Transverse colon (tissue), 3 donors: ENCODE results near the gene BIK.

Source experiments
- CTCF ChIP-seq, 5 experiments: fragments of 200-600 bp in 3 of 5; fragments of 450-650 bp in 2 of 5; sonication (generic) in 3 of 5; IDR thresholded peaks; 1 replicate in 2 of 5; 2 replicates in 3 of 5; pipeline ENCODE4 v1.5.1; 2016 to 2017; ENCODE audit warnings: antibody characterized with exemption in 5 of 5, inconsistent platforms in 3 of 5, mild to moderate bottlenecking in 2 of 5, moderate library complexity in 1 of 5
- EP300 ChIP-seq: sonication (generic); formaldehyde crosslinking; IDR thresholded peaks from one replicate; pipeline ENCODE4 v1.6.1; 2017; ENCODE audit warnings: antibody characterized with exemption, low read depth
- POLR2A ChIP-seq: fragments of 450-650 bp; IDR thresholded peaks from one replicate; pipeline ENCODE4 v1.6.1; 2016; ENCODE audit warnings: antibody characterized with exemption, mild to moderate bottlenecking, moderate library complexity

GRCh38 chr22:43156413-43156812 lies 45.9 kb downstream of the BIK start:
- TF ChIP-seq CTCF (IDR thresholded peaks at IDR 0.05) (no peak), EP300 (no peak), POLR2A (no peak)
